Measurements from ENCODE around the gene AMT.

DNA sequence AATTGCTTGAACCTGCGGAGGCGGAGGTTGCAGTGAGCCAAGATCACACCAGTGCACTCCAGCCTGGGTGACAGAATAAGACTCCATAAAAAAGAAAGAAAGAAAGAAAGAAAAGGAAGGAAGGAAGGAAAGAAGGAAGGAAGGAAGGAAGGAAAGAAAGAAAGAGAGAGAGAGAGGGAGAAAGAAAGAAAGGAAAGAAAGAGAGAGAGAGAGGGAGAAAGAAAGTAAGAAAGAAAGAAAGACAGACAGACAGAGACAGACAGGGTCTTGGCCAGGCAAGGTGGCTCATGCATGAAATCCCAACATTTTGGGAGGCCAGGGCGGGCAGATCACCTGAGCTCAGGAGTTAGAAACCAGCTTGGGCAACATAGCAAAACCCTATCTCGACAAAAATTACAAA is 31.3 kb upstream of the AMT start:
- TF ChIP-seq, protein P1, sequence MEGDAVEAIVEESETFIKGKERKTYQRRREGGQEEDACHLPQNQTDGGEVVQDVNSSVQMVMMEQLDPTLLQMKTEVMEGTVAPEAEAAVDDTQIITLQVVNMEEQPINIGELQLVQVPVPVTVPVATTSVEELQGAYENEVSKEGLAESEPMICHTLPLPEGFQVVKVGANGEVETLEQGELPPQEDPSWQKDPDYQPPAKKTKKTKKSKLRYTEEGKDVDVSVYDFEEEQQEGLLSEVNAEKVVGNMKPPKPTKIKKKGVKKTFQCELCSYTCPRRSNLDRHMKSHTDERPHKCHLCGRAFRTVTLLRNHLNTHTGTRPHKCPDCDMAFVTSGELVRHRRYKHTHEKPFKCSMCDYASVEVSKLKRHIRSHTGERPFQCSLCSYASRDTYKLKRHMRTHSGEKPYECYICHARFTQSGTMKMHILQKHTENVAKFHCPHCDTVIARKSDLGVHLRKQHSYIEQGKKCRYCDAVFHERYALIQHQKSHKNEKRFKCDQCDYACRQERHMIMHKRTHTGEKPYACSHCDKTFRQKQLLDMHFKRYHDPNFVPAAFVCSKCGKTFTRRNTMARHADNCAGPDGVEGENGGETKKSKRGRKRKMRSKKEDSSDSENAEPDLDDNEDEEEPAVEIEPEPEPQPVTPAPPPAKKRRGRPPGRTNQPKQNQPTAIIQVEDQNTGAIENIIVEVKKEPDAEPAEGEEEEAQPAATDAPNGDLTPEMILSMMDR (conservative IDR thresholded peaks at IDR 0.05; ENCODE audit: low read depth, low read length) = no peak
- TF ChIP-seq EZH2 (IDR thresholded peaks at IDR 0.05; ENCODE audit: borderline replicate concordance, low read depth, low read length, poor library complexity, severe bottlenecking) = no peak

Data from A673 (cell line).